ENCODE data around the gene MUC22. TPM values are rescaled to one million over a fixed set of nuclear protein-coding genes. Genes with fewer than 3 reads are reported as not detected.
"Not testable (repeated sequence)": the region's sequence is repeated elsewhere in the genome, so short reads cannot be mapped to it uniquely, and the experiment has no call there.

Gene MUC22
- not detected for total RNA-seq

DNA sequence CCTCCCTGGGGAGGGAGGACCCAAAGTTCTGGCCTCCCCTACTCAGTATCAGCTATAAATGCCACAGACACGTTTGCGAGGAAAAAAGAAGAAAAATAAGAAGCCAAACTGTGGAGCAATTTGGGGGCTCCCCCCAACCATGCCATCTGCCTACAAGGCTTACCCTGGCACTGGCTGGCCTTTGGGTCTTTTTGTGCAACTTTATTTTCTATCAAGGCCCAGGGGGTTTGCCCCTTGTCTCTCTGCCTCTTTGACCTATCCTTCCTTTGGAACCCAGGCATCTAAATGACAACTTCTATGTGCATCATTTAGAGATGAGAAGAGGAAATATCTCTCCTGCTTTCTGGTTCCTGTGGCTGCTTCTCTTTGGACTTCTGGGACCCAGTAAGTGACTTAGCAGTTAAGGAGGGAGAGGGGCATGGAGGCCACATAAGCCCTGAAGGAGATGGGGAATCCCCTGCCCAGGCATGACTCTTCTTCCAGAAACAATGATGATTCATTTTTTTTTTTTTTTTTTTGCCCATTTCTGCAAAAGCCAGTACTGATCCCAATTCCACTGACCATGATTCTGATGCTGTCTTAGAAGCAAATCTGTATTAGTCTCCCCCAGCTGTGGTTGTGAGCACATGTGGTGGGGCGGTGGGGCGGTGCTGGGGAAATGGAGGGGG is at the start of gene MUC22:
TSS of gene MUC22 (plus strand) at position 82 of the 668 bp plus-strand sequence. CDS start at position 315, 233 bp downstream.
- DNase-seq (ENCODE audit: low read depth in 2 of 3, low spot score in 2 of 3): no peak

DNA sequence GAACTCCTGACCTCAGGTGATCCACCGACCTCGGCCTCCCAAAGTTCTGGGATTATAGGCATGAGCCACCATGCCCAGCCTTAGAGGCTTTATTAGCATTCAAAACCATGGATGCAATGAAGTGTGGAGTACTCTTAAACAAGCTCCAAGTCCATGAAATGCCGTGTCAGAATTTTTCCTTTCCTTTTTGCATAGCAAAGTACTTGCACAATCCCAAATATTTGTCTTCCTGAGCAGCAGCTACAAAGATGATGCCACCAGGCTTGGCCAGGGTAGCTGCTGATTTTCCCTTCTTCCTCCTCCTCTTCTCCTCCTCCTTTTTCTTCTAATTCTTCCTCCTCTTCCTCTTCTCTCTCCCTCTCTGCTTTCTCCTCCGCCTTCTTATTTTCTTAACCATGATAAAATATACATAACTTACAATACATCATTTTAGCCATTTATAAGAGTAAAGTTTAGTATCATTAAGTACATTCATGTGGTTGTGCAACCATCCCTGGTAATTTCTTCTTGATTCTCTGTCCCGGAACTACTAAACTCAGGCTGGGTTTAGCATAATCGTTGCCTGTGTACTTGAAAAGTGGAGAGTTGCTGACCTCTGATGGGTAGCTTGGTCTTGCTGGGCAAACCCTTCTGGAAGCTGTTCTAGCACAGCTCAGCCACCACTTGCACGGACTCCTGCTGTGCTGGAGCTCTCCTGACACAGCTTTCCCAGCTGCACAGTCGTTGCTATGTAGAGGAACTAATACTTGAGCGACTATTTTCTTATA is 49.2 kb upstream of the MUC22 start:
- DNase-seq (ENCODE audit: low read depth in 2 of 3, low spot score in 2 of 3): no peak

DNA sequence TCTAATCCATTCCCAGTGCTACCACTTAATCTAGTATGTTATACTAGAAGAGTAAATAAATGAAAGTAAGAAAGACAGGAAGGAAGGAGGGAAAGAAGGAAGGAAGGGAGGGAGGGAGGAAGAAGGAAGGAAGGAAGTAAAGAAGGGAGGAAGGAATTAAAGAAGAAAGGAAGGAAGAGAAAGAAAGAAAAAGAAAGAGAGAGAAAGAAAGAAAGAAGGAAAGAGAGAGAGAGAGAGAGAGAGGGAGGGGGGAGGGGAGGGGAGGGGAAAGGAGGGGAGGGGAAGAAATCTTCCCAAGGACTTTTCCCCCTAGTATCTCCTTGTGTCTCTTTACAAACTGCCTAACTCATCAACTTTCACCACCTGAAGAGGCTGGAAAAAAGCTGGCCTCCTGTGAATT is 47.6 kb upstream of the MUC22 start:
- DNase-seq (ENCODE audit: low read depth in 2 of 3, low spot score in 2 of 3): no peak

DNA sequence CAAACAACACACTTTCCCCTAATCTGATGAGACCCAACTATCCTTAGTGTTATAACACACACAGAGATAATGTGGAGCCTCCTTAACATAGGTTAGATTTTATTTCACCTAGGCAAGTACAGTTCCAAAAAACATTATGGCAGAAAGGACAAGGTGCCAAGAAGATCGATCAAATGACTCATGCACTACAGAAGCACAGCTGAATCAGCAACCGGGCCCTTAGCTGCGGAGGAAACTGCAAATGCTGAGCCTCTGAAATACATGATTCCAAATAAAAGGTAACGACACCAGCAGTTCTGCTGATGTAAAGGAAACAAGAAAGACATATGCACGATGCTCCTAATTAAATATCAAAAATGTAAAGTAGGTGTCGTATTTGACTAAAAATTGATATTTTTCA is 46.6 kb upstream of the MUC22 start:
- DNase-seq (ENCODE audit: low read depth in 2 of 3, low spot score in 2 of 3): no peak

DNA sequence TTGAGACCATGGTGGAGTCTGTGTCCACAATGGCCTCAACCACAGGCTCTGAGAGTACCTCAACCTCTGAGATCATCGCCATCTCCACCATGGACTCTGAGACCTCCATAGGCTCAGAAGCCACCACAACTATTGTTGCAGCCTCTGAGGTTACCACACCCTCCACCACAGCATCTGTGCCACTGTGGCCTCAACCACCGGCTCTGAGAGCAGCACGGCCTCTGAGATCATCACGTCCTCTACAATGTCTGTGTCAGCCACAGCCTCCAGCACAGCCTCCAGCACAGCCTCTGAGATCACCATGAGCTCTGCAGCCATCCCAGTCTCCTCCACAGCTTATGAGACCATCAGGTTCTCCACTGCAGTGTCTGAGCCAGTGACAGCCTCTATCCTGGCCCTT is 46.2 kb upstream of the MUC22 start:
- no peak for DNase-seq (ENCODE audit: low read depth in 2 of 3, low spot score in 2 of 3)

DNA sequence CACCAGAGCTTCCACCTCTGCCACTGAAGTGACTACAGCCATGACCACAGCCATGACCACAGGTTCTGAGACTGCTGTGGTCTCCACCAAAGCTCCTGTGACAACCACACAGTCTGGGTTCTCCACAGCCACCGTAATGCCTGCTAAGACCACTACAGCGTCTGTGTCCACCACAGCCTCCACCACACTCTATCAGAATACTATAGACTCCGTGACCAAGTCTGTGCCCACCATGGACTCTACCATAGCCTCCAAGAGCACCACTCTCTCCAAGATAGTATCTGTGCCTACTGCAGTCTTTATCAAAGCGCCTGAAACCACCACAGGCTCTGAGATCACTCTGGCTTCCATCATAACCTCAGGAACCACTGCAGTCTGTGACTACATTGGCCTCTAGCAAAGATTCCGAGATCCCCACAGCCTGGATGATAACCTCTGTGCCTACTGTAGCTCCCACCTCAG is 45.1 kb upstream of the MUC22 start:
- DNase-seq (ENCODE audit: low read depth in 2 of 3, low spot score in 2 of 3): no peak

DNA sequence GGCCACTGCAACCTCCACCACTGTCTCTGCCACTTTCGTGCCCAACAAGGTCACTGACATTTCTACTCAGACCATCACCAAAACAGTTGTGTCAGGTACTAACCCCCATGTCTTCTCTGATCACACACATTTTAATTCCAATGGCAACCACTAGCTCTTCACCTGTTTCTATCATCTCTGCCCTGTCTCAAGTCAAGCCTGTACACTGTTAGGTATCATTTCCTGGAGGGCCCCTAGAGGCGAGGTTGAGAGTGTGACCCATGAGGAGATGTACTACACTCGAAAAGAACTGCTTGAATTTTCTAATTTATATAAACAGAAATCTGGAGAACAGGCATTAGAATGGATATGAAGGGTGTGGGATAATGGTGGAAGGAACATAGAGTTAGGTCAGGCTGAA is 44.1 kb upstream of the MUC22 start:
- no peak for DNase-seq (ENCODE audit: low read depth in 2 of 3, low spot score in 2 of 3)

DNA sequence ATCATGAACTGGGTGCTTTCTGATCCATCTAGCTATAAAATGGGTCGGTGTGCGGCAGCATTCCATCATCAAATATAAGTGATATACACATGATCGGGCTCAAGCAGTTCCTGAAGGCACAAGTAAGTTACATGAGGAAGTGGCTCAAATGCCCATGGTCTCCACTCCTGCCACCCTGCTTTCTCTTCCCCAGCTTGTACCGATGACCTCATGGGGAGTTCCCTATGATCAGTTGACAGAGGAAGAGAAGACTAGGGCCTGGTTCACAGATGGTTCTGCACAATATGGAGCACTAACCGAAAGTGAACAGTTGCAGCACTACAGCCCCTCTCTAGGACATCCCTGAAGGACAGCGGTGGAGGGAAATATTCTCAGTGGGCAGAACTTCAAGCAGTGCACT is 41.1 kb upstream of the MUC22 start:
- DNase-seq (ENCODE audit: low read depth in 2 of 3, low spot score in 2 of 3): not testable (repeated sequence)

DNA sequence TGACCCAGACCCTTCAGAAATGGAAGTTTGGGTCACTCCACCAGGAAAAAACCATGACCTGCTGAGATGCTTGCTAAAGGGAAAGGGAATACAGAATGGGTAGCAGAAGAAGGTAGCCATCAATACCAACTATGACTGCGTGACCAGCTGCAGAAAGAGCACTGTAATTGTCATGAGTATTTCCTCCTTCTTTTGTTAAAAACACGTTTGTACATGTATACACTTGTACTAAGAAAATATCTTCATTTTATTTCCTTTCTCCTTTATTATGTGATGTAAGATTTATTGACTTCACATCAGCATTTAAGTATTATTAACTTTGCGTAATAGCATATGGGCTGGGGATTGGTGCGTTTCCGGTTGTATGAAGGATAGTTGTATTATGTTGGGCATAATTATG is 39.3 kb upstream of the MUC22 start:
- DNase-seq (ENCODE audit: low read depth in 2 of 3, low spot score in 2 of 3): no peak

DNA sequence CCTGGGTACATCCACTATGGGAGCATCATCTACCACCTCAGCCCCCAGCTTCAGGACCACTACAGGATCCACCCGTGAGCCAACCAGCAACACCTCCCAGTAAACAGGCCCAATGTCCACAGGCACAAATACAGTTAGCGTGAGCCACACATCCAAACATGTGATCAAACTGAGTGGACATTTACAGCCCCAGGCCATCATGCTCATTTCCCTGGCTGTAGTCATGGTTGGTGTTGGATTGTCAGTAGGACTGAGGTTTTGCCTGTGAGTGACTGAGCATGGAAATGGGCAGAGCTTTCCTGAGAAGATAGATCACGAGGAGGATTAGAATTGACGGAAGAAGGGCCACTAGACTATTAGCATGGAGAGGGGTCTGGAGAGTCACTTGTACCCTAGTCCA is 37.5 kb upstream of the MUC22 start:
- DNase-seq (ENCODE audit: low read depth in 2 of 3, low spot score in 2 of 3): no peak

DNA sequence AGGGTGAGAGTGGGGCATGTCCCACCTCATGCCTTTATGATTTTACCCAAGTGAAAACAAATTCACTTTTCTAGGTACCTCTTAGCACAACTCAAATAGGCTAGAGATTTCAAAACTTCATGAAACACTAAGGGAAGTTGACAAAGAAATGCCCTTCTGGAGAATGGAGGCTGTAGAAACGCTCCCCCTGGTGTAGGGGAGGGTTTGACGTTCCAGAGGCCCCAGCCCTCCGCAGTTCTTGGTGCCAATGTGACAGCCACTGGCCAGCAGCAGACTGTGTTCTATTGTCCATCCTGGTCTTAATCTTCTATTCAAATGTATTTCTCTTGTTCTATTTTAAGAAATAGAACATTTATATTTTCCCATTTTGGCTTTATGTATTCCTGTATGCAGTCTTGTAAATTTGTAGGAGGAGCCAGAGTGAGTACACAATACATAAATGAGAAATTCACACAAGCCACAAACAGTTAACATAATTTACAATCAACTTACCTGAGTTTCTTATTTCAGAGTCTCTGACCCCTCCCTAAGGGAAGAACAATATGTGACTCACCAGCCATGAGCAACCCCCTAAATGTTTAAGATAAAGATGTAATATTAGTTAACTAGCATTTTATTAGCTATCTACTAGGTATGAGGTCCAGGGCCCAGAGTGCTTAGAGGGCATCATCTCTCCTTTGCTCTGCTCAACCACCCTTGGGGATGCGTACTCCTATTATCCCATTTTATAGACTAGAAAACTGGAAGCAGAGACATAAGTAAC is 35.6 kb upstream of the MUC22 start:
- DNase-seq (ENCODE audit: low read depth in 2 of 3, low spot score in 2 of 3): no peak

DNA sequence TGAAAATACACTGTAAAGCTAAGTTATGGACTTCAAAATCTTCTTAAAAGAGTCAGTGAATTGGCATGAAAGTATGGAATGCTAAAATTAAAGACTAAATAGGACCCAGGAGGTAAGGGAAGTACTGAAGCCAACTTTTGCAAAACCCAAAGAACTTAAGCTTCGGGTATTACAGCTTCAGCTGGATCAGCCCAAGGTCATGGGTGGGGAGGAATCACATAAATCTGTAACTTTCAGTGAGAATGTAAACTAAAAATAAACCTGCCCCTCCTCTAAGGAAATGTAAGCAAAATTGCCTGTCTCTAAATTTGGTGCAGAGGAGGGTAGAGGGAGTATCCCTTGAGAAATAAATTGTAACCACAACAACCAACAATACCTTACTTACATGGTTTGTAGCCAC is 31.1 kb upstream of the MUC22 start:
- DNase-seq (ENCODE audit: low read depth in 2 of 3, low spot score in 2 of 3): no peak

DNA sequence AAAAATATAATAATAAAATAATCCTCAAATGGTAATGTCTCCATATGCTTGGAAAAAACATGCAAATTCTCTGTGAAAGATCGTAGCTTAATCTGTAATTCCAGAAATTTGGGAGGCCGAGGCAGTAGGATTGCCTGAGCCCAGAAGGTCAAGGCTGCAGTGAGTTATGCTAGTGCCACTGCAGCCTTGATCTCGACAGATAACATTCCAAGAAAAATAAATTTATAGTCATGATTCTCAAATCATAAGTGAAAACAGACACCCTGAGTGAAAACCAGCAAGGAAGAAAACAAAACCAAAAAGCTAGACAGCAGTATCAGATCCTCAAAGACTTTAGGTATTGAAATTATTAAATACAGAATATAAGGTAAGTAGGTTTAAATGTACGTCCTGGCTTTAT is 30.6 kb upstream of the MUC22 start:
- DNase-seq (ENCODE audit: low read depth in 2 of 3, low spot score in 2 of 3): no peak

DNA sequence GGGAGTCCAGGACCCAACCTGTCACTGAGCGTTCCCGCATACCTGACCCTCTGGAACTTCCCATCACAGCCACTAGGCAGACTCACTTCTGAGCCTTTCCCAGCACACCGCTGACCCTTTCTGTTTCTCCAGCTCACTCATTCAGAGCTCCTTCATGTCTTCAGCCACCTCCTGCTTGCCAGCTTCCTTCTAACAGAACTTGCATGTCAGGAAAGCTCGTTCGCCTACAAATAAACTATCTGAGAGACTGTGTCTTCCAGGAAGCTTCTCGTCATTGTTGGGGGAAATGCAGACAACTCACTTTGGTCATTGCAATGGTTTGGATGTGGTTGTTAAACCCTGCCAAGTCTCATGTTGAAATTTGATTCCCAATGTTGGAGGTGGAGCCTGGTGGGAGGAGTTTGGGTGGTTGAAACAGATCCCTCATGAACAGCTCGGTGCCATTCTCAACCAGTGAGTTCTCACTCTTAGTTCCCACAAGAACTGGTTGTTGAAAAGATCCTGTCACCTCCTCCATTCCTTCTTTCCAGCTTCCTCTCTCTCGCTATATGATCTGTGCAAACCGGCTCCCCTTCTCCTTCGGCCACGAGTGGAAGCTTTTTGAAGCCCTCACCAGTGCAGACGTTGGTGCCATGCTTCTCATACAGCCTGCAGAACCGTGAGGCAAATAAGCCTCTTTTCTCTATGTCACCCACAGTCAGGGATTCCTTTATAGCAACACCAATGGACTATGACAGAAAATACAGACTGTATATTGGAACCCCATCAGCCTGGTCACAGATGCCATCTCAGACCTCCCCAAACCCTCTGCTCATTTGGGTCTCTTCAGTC is 28.1 kb upstream of the MUC22 start:
- DNase-seq (ENCODE audit: low read depth in 2 of 3, low spot score in 2 of 3): no peak

DNA sequence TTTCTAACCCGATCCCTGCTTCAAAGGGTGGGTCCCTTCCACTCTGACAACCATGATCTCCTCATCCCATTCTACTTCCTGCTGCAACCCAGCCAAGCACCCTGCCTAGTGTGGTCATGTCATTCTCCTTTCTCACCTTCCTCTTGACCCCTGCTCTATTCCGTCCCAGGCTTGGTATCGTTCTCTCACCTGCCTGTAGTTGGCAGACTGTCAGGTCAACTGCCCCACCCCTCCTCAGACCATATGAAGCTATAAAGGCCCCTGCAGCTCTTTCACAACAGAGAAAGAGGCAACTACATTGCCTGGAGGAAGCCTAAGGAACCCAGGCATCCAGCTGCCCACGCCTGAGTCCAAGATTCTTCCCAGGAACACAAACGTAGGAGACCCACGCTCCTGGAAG is 26.8 kb upstream of the MUC22 start, which contains the start of gene MUC21:
TSS of gene MUC21 (plus strand) at position 280 of the 400 bp plus-strand sequence. CDS start 241 bp downstream, outside the sequence.
- DNase-seq (ENCODE audit: low read depth in 2 of 3, low spot score in 2 of 3): no peak

DNA sequence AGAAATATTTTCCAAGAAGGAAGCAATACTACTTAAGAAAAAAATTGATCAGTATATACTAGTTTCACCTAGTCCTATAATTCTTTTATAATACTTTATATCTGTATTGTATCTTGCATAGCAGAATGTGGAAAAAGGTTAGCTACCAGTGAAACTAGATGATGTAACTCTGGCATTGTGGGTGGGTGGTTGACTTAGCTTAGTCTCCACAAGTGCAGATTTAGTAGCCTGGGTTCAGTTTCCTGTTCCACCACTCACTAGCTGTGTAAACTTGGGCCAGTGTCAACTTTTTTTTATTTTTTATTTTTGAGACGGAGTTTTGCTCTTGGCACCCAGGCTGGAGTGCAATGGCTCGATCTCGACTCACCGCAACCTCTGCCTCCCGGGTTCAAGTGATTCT is 24.8 kb upstream of the MUC22 start:
- no peak for DNase-seq (ENCODE audit: low read depth in 2 of 3, low spot score in 2 of 3)

DNA sequence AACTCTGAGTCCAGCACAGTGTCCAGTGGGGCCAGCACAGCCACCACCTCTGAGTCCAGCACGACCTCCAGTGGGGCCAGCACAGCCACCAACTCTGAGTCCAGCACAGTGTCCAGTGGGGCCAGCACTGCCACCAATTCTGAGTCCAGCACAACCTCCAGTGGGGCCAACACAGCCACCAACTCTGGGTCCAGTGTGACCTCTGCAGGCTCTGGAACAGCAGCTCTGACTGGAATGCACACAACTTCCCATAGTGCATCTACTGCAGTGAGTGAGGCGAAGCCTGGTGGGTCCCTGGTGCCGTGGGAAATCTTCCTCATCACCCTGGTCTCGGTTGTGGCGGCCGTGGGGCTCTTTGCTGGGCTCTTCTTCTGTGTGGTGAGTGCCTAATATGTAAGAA is 23.0 kb upstream of the MUC22 start:
- no peak for DNase-seq (ENCODE audit: low read depth in 2 of 3, low spot score in 2 of 3)

DNA sequence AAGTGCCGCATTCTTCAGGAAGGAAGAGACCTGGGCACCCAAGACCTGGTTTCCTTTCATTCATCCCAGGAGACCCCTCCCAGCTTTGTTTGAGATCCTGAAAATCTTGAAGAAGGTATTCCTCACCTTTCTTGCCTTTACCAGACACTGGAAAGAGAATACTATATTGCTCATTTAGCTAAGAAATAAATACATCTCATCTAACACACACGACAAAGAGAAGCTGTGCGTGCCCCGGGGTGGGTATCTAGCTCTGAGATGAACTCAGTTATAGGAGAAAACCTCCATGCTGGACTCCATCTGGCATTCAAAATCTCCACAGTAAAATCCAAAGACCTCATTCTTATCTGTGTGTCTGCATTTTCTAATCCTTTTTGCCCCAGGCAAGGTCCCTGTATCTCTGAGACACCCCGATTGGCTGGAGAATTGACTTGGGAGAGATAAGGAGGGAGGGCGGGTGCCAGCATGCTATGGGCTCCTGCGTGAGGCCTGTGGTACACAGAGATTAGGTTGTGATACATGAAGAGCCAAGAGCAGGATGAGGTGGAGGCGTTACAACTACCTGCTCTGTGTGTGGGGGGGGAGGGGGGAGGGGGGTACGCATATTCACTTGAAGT is 22.0 kb upstream of the MUC22 start:
- no peak for DNase-seq (ENCODE audit: low read depth in 2 of 3, low spot score in 2 of 3)

DNA sequence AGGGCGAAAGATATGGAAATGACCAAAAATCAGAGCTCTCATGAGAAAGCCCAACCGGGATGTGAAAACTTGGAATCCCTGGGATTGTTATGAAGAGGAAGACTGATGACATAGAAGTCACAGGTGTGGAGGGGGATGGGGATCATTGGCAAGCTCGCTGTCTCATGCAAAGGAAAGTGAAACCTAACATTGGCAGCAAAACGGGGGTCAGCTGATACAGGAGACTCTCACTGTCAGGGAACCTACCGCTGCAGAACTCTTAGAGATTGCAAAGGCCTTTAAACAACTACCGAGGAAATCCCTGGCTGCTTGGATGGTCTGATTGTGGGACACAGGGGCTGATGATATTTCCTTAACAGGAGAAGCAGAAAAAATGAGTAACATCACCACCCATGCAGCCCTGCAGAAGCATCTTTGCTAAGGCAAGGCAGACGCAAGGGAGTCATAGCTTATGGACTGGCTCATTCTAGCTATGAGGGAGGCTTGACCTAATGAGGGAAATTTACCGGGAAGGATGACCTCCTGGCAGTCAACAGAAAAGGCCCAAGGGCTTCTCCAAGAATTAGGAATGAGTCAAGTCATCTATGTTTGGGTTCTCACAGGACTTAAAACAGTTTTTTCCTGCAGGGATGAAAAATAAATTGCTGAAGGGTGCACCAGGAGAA is 19.7 kb upstream of the MUC22 start:
- peak in 1 of 3 donors; percentile 32 for DNase-seq (ENCODE audit: low read depth in 2 of 3, low spot score in 2 of 3)

DNA sequence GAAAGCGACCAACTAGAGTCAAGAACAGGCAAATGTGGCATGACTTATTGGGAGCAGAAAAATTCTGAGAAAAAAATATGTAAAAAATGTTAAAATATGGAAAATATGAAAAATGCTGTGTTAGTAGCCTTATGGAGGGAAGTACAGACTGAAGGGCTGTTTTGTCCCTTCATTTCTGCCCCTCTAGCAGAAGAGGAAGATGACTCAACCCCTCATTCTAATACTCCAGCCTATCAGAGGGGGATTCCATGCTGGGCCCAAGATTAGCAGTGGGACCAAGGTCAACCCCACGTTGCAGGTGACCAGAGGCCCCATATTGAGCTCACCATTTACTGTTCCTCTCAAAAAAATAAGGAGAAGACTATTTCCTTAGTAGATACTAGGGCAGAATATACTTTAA is 18.4 kb upstream of the MUC22 start:
- DNase-seq (ENCODE audit: low read depth in 2 of 3, low spot score in 2 of 3): no peak
